GM13976 (cell line): ENCODE data around the gene DNAJB13.

Experiments used
- DNase-seq: peaks from one replicate; pipeline ENCODE4 v3.0.0; 2012; ENCODE audit warnings: low spot score
- CTCF ChIP-seq: IDR thresholded peaks from 2 replicates; pipeline ENCODE4 v1.5.1; 2012; ENCODE audit warnings: borderline replicate concordance, mild to moderate bottlenecking; ENCODE audit not compliant: insufficient read depth; ENCODE audit errors: extremely low read depth, missing control alignments, control extremely low read depth
- in situ Hi-C: fragments of 300-500 bp; cut with MboI; formaldehyde crosslinking; loops from one replicate; pipeline ENCODE4 v1.12.0; 2022; ENCODE audit warnings: low sequenced_read_pairs, mixed read lengths, inconsistent platforms; ENCODE audit not compliant: unreplicated experiment

Gene DNAJB13

GRCh38 chr11:73988227-73988626 is 37.4 kb downstream of the DNAJB13 start:
- no peak for TF ChIP-seq CTCF
- in situ Hi-C loops = no loop called here
- DNase-seq = no peak

- in situ Hi-C loops = no loop called here
- no peak for DNase-seq
- no peak for TF ChIP-seq CTCF
Measured at GRCh38 chr11:73989156-73989555, 38.3 kb downstream of the DNAJB13 start.

- in situ Hi-C loops = no loop called here
- no peak for DNase-seq
- TF ChIP-seq CTCF = no peak
Measured at GRCh38 chr11:73990730-73991129, 39.9 kb downstream of the DNAJB13 start.

GRCh38 chr11:73991471-73992006 is 40.7 kb downstream of the DNAJB13 start:
- no peak for TF ChIP-seq CTCF
- in situ Hi-C loops = no loop called here
- no peak for DNase-seq

GRCh38 chr11:73995247-73995646 is 44.4 kb downstream of the DNAJB13 start:
- DNase-seq = no peak
- TF ChIP-seq CTCF = no peak
- in situ Hi-C loops = no loop called here

- DNase-seq = no peak
- in situ Hi-C loops = no loop called here
- no peak for TF ChIP-seq CTCF
Measured at GRCh38 chr11:73995731-73996130, 44.9 kb downstream of the DNAJB13 start.
